HEK293T (cell line): ENCODE measurements around the gene CDH18.

Experiments
- CTCF ChIA-PET: fragments of 350-600 bp; formaldehyde crosslinking; extraction: SDS; loops from one replicate; lab custom pipeline; 2021; ENCODE audit warnings: antibody characterized with exemption, inconsistent platforms; lab: Yijun Ruan, JAX
- POLR2A ChIA-PET: fragments of 350-600 bp; formaldehyde crosslinking; extraction: SDS; loops from one replicate; lab custom pipeline; 2020; ENCODE audit warnings: antibody characterized with exemption, inconsistent platforms; lab: Yijun Ruan, JAX
- DNase-seq: peaks from one replicate; pipeline ENCODE4 v3.0.0; 2012; ENCODE audit warnings: mixed read lengths; ENCODE audit errors: extremely low spot score
- ARNT ChIP-seq: fragments of 450-650 bp; IDR thresholded peaks from 2 replicates; pipeline ENCODE4 v1.6.1; 2017; ENCODE audit warnings: mild to moderate bottlenecking
- BHLHE40 ChIP-seq: fragments of 450-650 bp; IDR thresholded peaks from 2 replicates; pipeline ENCODE4 v1.6.1; 2016; ENCODE audit warnings: mild to moderate bottlenecking, moderate library complexity, borderline replicate concordance
- CTBP1 ChIP-seq: fragments of 450-650 bp; IDR thresholded peaks from 2 replicates; pipeline ENCODE4 v1.6.1; 2016; ENCODE audit warnings: borderline replicate concordance
- ELF4 ChIP-seq: fragments of 450-650 bp; IDR thresholded peaks from 2 replicates; pipeline ENCODE4 v1.6.1; 2017; ENCODE audit warnings: antibody characterized with exemption
- FOXA1 ChIP-seq: fragments of 450-650 bp; IDR thresholded peaks from 2 replicates; pipeline ENCODE4 v1.6.1; 2016; ENCODE audit warnings: mild to moderate bottlenecking
- FOXK2 ChIP-seq: fragments of 450-650 bp; IDR thresholded peaks from 2 replicates; pipeline ENCODE4 v1.6.1; 2016; ENCODE audit warnings: mild to moderate bottlenecking
- FOXM1 ChIP-seq: fragments of 450-650 bp; IDR thresholded peaks from 2 replicates; pipeline ENCODE4 v1.6.1; 2017; ENCODE audit warnings: mild to moderate bottlenecking, borderline replicate concordance
- HDGF ChIP-seq: fragments of 450-650 bp; IDR thresholded peaks from 2 replicates; pipeline ENCODE4 v1.6.1; 2017; ENCODE audit warnings: antibody characterized with exemption, borderline replicate concordance
- L3MBTL2 ChIP-seq: fragments of 450-650 bp; conservative IDR thresholded peaks from 2 replicates; pipeline ENCODE4 v1.6.1; 2016; ENCODE audit warnings: mild to moderate bottlenecking
- LEF1 ChIP-seq: fragments of 450-650 bp; IDR thresholded peaks from 2 replicates; pipeline ENCODE4 v1.6.1; 2017; ENCODE audit warnings: mild to moderate bottlenecking, borderline replicate concordance
- NFRKB ChIP-seq: fragments of 450-650 bp; IDR thresholded peaks from 2 replicates; pipeline ENCODE4 v1.6.1; 2016; ENCODE audit warnings: mild to moderate bottlenecking, moderate library complexity
- PKNOX1 ChIP-seq: fragments of 450-650 bp; IDR thresholded peaks from 2 replicates; pipeline ENCODE4 v1.6.1; 2016
- SP1 ChIP-seq: fragments of 450-650 bp; IDR thresholded peaks from 2 replicates; pipeline ENCODE4 v1.6.1; 2017
- SUZ12 ChIP-seq: fragments of 450-650 bp; IDR thresholded peaks from 2 replicates; pipeline ENCODE4 v1.6.1; 2016; ENCODE audit warnings: mild to moderate bottlenecking
- TARDBP ChIP-seq: fragments of 450-650 bp; IDR thresholded peaks from 2 replicates; pipeline ENCODE4 v1.6.1; 2016
- ZNF384 ChIP-seq: fragments of 450-650 bp; IDR thresholded peaks from 2 replicates; pipeline ENCODE4 v1.6.1; 2016

The CDH18 gene

DNA sequence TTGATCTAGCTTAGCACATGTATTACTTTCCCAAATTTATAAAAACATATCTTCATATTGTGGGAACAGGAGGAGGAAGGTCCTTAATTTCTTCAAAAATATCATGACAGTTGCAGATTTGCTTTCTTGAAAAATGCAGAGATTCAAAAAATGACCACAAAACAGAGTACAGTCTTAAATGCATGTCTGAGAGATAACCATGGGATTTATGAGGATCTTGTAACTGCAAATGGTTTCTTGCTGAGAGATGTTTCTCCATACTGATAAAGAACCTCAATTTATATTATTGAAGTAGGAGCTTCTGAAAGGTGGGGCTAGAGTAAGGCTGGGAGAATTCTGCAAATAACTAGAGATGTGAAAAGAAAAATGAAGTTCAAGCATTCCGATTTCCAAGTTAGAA is 83.2 kb downstream of the CDH18 start:
- ChIA-PET POLR2A (no interaction called here), CTCF (no interaction called here)
- no peak for TF ChIP-seq SUZ12
- no peak for TF ChIP-seq NFRKB
- TF ChIP-seq LEF1 = no peak
- no peak for DNase-seq

GRCh38 chr5:19903611-19904010 is 84.4 kb downstream of the CDH18 start:
- DNase-seq = no peak
- no peak for TF ChIP-seq TARDBP
- no peak for TF ChIP-seq PKNOX1
- TF ChIP-seq ELF4 = no peak
- no peak for TF ChIP-seq HDGF
- no peak for TF ChIP-seq FOXA1
- no peak for TF ChIP-seq ZNF384
- TF ChIP-seq ARNT = no peak
- CTCF ChIA-PET = no interaction called here
- POLR2A ChIA-PET = no interaction called here

GRCh38 chr5:19902316-19902934 is 85.6 kb downstream of the CDH18 start:
- ChIA-PET CTCF (no interaction called here), POLR2A (no interaction called here)
- TF ChIP-seq CTBP1 = no peak
- DNase-seq = peak; percentile 11

- TF ChIP-seq BHLHE40 (no peak), L3MBTL2 (no peak), FOXM1 (no peak), ELF4 (no peak), SP1 (no peak), CTBP1 (no peak), ZNF384 (no peak), FOXK2 (no peak), FOXA1 (no peak), LEF1 (no peak), NFRKB (no peak), ARNT (no peak), TARDBP (no peak), SUZ12 (no peak), HDGF (no peak), PKNOX1 (no peak)
- DNase-seq = no peak
- POLR2A ChIA-PET = no interaction called here
- CTCF ChIA-PET = no interaction called here
These were observed 87.7 kb downstream of the CDH18 start for GRCh38 chr5:19900269-19900668.

- no peak for TF ChIP-seq BHLHE40
- TF ChIP-seq NFRKB = no peak
- no peak for TF ChIP-seq FOXM1
- no peak for TF ChIP-seq CTBP1
- TF ChIP-seq TARDBP = no peak
- TF ChIP-seq L3MBTL2 = no peak
- no peak for TF ChIP-seq ARNT
- TF ChIP-seq SP1 = no peak
- TF ChIP-seq ZNF384 = no peak
- TF ChIP-seq HDGF = no peak
- no peak for TF ChIP-seq FOXA1
- ChIA-PET POLR2A (no interaction called here), CTCF (no interaction called here)
- DNase-seq = no peak
These were observed 96.3 kb downstream of the CDH18 start for GRCh38 chr5:19891658-19892057.

GRCh38 chr5:19886123-19886917 is 101.7 kb downstream of the CDH18 start:
- CTCF ChIA-PET = no interaction called here
- TF ChIP-seq SP1 = no peak
- TF ChIP-seq HDGF = no peak
- no peak for TF ChIP-seq L3MBTL2
- TF ChIP-seq PKNOX1 = no peak
- TF ChIP-seq ARNT = no peak
- TF ChIP-seq LEF1 = no peak
- TF ChIP-seq NFRKB = no peak
- TF ChIP-seq TARDBP = no peak
- TF ChIP-seq ELF4 = no peak
- TF ChIP-seq FOXA1 = no peak
- TF ChIP-seq FOXM1 = no peak
- no peak for TF ChIP-seq FOXK2
- no peak for TF ChIP-seq BHLHE40
- no peak for TF ChIP-seq ZNF384
- TF ChIP-seq CTBP1 = no peak
- no peak for TF ChIP-seq SUZ12
- no peak for DNase-seq
- POLR2A ChIA-PET = no interaction called here
